Aorta (tissue), 4 donors: ENCODE measurements around the gene PLAGL2. TPM values are rescaled to one million over a fixed set of nuclear protein-coding genes. Genes with fewer than 3 reads are reported as not detected.

Experiments
- polyA plus RNA-seq, 2 donors: library from polyadenylated mRNA; stranded (reverse); fragments of 200-250 nt; gene quantifications; one replicate each; pipeline ENCODE4 v1.2.3, GENCODE V29; 2013
- total RNA-seq, 2 donors: library from RNA; stranded (reverse); fragmentation: NEBNext Ultra II Directional; extraction: Animal tissue kit (Norgen Biotek cat#: 25700); gene quantifications; one replicate each; pipeline ENCODE4 v1.2.1, GENCODE V29; 2021
- donor health status: healthy with polysubstance abuse.
- donor health status: Bipolar disorder and iron deficiency.
- donor health status: DM: no; HTN: no; CAD: no.
- donor health status: DM: yes; HTN: yes; CAD: no.

The PLAGL2 gene
- total and polyA plus RNA-seq, 4 donors: 1.8 to 9.8 (median 5.3) TPM

Other genes with a start within 250 kb of the PLAGL2 start
- gene XKR7, start 239.6 kb downstream of the PLAGL2 start, total RNA-seq: not detected
- gene XKR7, start 239.6 kb downstream of the PLAGL2 start, polyA plus RNA-seq: under 1 TPM in 1 of 2 donors, not detected in 1; 0.13 TPM
- 10 to 100 TPM in 1 of 2 donors, 1 to 10 TPM in 1; 7.4 to 11.0 TPM for gene CCM2L, start 197.3 kb downstream of the PLAGL2 start, total RNA-seq
- 1 to 10 TPM in 1 of 2 donors, under 1 TPM in 1; 0.88 to 1.7 TPM for gene CCM2L, start 197.3 kb downstream of the PLAGL2 start, polyA plus RNA-seq
- gene HCK, start 155.5 kb downstream of the PLAGL2 start, total RNA-seq: 10 to 100 TPM; 19.9 to 28.6 TPM
- gene HCK, start 155.5 kb downstream of the PLAGL2 start, polyA plus RNA-seq: 10 to 100 TPM in 1 of 2 donors, 1 to 10 TPM in 1; 4.0 to 20.7 TPM
- 10 to 100 TPM; 35.8 to 49.0 TPM for gene TM9SF4, start 98.0 kb downstream of the PLAGL2 start, total RNA-seq
- 10 to 100 TPM in 1 of 2 donors, 1 to 10 TPM in 1; 8.1 to 19.7 TPM for gene TM9SF4, start 98.0 kb downstream of the PLAGL2 start, polyA plus RNA-seq
- 10 to 100 TPM; 29.8 to 35.2 TPM for gene POFUT1, start 137 bp upstream of the PLAGL2 start, total RNA-seq
- 10 to 100 TPM; 10.6 to 16.5 TPM for gene POFUT1, start 137 bp upstream of the PLAGL2 start, polyA plus RNA-seq
- gene KIF3B, start 69.9 kb upstream of the PLAGL2 start, total RNA-seq: 10 to 100 TPM; 26.6 to 28.0 TPM
- gene KIF3B, start 69.9 kb upstream of the PLAGL2 start, polyA plus RNA-seq: 10 to 100 TPM; 12.9 to 19.8 TPM
- 100 to 1,000 TPM in 1 of 2 donors, 10 to 100 TPM in 1; 92.5 to 102 TPM for gene ASXL1, start 150.6 kb upstream of the PLAGL2 start, total RNA-seq
- gene ASXL1, start 150.6 kb upstream of the PLAGL2 start, polyA plus RNA-seq: 10 to 100 TPM; 18.0 to 51.7 TPM